SK-N-MC (cell line): ENCODE results near the gene ADGRL3.
"Not testable (repeated sequence)": the region's sequence is repeated elsewhere in the genome, so short reads cannot be mapped to it uniquely, and the experiment has no call there.

Experiments used
- EZH2 ChIP-seq: fragments of 200-600 bp; sonication (generic); IDR thresholded peaks from one replicate; pipeline ENCODE4 v1.6.1; 2017; ENCODE audit warnings: antibody characterized with exemption
- POLR2AphosphoS5 ChIP-seq: IDR thresholded peaks from 2 replicates; pipeline ENCODE4 v1.6.1; 2012; ENCODE audit warnings: mild to moderate bottlenecking, low read depth, low read length, borderline replicate concordance

DNA sequence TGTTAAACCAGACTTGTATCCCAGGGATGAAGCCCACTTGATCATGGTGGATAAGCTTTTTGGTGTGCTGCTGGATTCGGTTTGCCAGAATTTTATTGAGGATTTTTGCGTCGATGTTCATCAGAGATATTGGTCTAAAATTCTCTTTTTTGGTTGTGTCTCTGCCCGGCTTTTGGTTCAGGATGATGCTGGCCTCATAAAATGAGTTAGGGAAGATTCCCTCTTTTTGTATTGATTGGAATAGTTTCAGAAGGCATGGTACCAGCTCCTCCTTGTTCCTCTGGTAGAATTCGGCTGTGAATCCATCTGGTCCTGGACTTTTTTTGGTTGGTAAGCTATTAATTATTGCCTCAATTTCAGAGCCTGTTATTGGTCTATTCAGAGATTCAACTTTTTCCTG lies 556.8 kb downstream of the ADGRL3 start:
- TF ChIP-seq POLR2AphosphoS5, EZH2: not testable (repeated sequence)
